ENCODE measurements around the gene EFNA5.

EFNA5 gene

DNA sequence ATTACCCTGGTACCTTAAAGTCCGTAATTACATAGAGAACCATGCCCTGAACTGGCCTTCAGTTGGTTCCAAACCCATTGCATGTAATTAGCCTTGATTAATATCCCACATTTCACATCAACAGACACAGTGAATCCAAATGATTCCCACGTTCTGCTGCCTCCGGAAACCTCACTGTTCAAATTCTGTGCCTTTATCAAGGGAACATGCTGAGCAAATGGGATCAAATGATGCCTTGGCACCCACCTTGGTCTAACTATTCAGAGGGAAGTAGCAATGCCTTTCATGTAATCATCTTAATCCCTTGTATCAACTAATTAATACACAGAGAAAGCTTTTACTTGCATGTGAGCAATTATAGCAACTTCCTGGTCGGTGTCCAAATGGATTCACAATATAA is 100.6 kb downstream of the EFNA5 start:
- DNase-seq: peak in 1 of 3 experiments; percentile 68

DNA sequence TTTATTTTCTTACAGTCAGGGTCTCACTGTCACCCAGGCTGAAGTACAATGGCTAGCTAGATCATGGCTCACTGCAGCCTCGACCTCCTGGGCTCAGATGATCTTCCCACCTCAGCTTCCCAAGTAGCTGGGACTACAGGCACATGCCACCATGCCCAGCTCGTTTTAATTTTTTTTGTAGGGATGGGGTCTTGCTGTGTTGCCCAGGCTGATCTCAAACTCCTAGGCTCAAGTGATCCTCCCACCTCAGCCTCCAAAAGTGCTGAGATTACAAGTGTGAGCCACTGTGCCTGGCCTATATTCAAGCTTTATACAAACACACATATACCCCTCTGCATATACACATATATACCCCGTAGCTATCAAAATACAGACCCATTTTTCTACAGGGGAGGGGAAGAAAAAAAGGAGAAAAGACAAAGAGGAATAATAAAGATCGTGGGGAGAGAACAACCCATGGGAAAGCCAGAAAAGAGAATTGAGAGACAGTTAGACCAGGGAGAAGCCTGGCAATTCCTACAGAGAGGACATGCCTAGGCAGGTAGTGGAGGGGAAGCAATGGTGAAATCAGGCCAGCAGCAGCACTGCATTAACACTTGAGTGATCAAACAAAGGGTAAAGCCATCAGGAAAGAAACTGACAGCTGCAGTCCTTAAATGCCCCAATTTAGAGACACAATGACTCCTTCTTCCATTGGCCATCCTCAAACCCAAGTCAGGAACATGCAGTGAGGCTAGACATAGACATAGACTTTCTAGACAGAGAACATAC is 102.7 kb downstream of the EFNA5 start:
- peak in 2 of 3 experiments; percentile 14 to 26 for DNase-seq

DNA sequence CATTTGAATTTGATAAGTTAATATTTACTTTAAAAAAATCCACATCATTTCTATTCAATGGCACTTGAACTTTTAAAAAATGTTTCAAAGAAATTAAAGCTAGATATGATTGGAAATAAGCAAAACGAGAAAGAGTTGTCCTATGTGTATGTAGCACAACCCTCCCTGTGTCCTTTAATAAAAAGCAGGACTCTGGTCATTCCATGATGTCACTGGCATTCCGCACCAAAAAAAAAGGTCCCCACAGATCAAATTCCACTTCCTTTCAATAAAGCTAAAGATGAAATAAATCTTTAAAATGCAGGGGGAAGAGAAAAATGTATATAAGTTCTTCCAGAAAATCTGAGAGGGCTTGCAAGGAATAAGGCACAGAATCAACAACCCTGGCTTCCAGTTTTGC is 103.8 kb downstream of the EFNA5 start:
- DNase-seq: no peak

DNA sequence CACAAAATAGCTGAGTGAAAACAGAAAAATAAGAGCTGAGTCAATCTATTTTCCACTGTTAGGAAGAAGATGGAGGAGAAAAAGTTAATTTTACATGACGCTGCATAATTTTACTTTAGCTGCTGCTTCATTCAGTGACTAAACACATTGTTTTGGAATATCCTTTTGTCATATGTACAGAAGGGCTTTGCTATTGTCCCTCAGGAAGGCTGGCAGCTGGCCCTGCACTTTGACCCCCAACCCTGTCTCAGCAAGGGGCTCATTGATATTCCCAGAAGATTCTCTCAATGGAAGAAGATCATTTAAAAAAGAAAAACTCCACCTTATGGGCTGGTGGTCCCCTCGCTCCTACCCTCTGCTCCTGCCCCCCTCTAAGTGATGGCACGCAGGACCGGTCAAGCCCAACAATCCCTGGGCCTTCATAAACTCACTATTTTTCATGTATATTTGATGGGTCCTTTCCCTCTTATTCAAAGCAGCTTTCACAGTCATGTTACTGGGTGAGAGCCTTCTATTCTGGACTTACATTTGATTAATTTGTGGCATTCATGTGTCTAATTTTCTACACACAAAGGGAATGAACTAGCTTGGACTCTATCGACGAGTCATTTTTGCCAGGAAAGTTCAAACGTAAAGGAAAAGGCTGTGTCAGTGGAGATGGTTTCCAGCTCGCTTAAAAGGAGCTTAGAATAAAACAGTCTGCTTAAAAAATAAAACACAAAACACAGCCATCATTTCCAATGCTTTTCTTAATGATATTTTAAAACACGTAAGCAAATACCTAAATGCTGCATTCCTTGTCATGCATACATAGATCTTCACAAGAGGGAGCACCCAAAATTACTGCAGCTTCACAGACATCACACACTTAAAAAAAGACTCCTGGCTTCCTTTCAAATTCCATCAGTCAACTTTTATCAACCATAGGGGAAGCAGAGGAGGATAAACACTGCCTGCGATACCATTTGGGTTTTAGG is 104.7 kb downstream of the EFNA5 start:
- DNase-seq: no peak

DNA sequence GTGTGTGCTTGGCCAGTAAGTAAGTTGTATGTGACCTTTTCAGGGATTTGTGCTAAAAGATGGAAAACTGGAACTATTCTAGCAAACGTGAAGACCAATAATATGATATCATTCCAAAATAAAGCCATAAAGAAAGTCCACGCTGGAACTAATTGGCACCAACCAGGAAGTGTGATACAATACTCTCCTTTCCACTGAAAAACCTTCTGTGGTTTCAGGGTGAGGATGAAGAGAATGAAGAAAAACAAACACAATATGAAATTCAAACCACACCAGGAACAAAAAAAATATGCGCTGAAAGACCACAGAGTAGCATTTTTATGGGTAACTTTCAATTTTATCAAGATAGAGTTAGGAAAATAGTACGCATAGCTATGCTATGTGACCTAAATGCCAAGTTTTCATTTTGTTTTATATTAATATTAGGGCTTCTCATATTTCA is 105.8 kb downstream of the EFNA5 start:
- no peak for DNase-seq

DNA sequence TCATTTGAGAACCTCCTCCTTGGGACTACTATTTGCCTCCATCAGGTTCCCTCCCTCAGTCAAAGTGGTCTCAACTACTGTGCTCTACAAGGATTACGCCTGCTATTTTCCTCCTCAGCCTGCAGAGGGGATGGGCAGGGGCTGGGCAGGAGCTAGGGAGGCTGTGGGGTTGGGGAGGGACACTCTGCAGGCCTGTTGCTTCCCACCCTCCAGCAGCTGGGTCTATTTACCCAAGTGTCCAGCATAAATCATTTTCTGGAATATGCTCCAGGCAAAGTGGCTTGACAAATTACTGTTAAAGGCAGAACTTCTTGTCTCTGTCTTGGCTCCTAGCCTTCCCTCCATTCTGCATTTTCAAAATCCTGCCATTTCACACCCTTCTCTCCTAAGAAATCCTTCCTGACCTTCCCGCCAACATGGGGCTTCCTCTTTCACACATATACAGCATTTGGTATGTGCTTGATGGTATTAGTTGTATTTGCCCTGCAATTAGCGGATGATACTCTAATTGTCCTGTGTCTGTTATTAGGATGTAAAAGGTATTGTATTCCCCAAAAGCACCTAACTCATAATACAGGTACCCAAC is 106.7 kb downstream of the EFNA5 start:
- DNase-seq: peak in 2 of 3 experiments; percentile 32 to 39

DNA sequence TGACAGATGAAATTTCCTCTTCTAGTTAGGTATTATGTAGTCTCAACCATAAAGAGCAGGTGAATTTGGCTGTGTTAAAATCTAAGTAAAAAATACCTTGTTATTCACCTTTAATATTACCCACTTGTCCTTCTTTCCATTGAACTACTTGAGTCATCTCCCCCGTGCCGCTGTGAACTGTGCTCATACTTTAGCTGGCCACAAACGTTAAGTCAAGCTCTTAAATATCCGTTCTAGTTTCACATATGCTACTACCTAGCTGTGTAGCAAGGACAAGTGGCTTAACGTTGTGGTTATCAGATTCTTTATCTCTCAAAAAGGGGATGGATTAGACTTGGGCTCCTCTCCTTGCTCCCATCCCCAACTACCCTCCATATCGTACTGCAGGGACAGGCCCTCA is 110.4 kb downstream of the EFNA5 start:
- peak in 1 of 3 experiments; percentile 12 for DNase-seq

DNA sequence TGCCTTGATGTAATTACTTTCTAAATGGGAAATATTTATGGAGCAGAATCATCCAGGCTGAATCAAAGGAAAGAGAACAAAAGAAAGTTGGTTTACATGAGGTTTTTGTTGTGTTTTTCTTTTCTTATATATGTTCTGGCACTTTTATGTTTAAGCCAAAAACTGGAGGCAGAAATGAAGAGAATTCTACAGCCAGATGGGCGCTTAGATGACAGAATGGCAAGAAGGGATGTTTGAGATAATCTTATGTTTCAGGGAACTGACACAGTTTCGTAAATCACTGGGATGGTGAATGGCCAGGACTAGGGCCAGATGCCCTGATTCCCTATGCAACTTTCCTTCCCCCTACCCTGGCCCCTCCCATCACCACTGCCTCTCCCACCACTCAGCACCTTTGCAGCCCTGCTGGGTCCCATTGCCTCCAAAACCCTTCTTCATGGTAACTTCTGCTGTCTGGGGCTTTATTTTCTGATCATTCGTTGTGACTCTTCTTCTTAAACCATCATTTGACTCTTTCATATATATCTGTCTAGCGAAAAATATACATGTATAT is 111.8 kb downstream of the EFNA5 start:
- no peak for DNase-seq

DNA sequence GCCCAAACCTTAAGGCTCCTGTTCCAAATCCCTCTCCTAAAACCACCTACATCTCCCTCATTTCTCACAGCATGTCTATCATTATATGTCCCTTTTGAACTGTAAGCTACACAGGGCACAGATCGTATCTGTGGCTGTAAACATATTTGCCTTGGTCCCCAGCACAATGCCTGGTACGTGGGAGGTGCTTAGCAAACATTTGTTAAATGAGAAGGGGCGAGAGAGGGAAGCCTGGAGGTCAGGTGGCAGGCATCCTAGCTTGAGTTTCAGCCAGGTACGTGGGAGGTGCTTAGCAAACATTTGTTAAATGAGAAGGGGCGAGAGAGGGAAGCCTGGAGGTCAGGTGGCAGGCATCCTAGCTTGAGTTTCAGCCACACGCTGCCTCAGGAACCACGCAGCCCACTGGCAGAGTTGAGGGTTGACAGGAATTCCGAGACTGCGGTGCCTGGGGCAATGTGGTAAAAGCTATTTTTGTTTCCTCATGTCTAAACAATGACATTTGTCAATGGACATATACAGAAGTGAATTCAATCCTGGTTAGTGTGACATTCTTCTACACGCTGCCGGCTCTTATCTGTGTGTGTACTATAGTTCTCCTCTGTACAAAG is 113.6 kb downstream of the EFNA5 start:
- DNase-seq: peak in 1 of 3 experiments; percentile 3

DNA sequence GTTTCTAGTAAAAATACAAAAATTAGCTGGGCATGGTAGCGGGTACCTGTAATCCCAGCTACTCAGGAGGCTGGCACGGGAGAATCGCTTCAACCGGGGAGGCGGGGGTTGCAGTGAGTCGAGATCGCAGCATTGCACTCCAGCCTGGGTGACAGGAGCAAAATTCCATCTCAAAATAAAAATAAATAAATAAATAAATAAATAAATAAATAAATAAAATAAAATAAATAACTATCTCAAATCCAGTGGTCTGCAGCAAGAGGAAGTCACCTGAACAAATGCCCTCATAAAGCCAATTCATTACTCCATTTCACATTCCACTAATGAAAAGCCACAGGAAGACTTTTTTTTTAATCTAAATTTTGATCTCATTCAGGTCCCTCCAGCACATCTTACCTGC is 114.2 kb downstream of the EFNA5 start:
- no peak for DNase-seq

DNA sequence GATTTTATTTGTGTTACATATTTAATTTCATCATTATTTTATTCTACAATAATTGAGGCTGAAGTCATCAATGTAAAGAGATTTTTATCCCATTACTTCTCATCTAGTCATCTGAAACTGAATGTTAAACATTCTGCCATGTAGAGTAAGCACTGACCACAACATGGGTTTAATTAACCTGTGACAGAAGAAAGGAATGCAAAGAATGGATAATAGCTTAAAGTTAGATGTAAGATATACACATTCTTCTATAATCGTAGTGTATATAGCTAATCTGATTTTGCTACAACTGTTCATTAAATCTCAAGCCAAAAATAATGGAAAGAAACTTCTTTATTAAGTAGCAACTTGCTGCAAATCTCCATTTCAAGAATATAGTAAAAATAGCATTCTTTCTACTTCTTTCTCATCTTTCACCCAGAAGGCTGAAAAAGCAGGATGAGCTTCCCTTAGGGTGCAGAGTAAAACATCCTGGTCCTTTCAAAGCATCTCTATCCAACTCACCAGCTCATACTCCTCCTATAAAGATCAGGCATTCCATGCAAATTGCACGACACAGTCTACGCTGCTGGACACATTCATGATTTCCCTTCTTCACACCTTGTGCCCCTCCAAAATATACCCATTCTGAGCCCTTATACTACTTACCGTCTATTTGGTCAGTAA is 115.2 kb downstream of the EFNA5 start:
- DNase-seq: no peak

DNA sequence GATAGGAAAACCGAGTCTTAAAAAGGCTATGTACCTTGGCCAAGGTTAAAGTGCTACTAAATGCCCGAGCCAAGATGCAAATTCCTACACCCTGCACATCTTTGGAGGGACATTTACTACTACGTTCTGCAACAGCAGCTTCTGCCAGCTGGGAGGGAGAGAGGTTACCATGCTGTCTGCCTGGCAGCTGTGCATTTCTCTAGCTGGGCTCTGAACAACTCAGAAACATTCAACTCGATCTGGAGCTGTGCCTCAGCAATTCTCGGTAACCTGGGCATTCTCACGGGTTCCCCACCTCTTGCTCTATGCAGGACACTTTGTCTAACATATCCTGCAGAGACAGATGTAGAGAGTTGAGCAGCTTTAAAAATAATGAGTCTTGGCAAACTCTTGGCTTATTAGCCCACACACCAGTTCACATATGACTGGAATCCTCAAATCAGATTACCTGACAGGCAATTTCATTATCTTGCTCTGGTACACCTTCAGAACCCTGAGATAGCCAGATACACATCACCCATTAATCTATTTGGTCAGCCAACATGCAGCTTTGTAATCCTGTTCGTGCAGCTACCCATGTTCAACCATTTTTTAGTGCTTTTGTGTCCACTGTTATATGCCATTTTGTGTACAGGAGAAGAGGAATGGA is 115.8 kb downstream of the EFNA5 start:
- DNase-seq: no peak

DNA sequence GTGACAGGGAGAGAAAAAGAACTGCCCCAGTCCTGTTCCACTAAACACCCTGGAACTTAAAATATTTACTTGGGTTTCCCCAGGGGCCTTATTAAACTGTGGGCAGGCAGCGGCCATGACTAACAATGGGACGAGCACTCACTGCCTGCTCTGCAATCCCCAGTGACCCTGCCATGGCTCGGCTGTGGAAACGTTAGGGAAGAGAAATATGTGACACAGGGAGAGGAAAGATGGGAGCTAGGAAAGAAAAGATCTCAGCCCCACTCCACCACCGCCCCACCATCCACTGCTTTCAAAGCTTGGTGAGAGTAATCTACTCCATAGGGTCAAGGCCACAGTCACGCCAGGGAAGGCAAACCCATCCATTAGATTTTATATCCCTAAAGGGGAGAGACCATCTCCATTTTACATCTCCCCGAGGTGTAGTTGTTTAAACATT is 117.6 kb downstream of the EFNA5 start:
- peak in 1 of 3 experiments; percentile 69 for DNase-seq

DNA sequence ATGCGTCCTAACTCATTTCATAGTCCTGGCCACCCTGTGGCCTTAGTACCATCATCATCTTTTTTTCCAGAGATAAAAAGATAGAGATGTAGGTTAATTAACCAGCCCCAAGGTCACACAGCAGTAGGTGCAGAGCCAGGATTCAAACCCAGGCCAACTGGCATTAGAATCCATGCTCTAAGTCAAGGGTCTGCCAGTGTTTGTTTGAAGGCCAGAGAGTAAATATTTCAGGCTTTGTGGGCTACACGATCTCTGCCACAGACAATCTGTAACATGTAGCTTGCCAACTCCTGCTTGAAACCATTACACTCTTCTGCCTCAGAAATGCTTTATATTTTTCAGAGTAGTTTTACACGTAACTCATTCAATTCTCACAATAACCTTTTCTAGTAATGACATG is 119.6 kb downstream of the EFNA5 start:
- no peak for DNase-seq

DNA sequence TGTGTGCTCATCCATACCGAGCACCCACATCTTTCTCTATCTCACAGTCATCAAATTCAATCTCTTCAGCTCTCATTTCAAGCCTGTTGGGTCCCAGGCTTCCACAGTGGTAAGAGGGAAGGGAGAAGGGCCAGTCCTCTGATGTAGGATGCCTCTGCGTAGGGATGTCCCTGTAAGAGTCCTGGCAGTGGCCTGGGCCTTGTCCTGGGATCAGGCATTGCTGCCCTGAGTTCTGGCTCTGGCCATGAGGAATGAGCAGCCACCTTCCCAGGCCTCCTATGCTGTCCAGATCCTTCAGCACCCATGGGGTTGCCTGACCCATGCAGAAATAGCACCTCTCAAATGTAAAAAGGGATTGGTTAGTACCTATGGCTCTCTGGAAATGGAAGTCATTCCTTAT is 121.2 kb downstream of the EFNA5 start:
- no peak for DNase-seq

DNA sequence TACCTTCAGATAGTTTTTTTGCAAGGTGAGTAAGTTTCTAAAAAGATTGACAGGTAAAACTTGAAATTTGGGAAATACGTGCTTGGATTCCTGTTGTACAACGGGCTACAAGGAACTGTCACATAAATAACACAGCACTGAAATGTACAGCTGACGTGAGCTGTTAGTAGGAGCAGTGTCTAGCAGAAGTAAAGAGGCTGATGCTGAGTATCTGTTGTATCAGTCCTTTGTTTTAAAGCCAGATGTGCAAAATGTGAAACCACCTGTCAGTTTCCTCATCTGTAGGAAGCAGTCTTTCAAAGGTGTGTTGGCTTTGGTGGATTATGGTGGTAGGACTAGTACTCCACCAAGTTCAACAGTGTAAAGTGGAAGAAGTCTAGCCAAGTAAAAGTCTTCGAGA is 122.3 kb downstream of the EFNA5 start:
- DNase-seq: no peak

DNA sequence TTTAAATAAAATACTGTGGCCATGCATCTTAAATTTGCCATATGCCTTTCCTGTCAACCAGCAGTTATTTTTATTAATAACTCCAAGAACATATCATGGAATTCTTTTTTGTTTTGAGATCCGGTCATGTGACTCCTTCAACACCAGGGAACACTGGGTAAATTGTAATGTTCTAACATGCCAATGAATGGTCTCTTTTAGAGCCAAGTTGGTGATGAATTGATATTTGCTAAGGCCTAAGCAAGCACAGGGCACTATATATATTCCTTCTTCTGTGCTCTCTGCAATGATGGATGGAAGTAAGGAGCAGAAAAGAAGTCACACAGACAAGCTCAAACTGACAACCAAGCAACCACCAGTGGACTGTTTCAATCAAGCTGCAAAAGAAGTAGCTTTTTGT is 124.0 kb downstream of the EFNA5 start:
- no peak for DNase-seq

DNA sequence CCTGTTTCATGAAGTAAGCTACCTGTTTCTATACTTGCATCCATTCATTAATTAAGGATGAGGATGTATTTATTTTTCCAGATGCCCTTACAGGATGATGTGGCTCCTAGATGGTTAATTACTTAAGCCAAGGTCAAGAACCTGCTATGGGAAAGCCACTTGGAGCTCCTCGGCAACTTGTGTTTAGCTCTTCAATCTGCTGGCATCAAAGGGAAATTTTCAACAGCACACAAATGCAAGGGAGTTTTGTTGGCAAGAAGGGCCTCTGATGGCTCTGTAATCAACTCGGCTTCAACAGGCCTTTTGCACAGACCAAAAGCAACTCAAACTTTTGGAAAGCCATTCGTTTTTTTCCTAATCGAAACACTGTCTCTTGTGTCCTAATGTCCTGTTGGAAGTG is 125.3 kb downstream of the EFNA5 start:
- DNase-seq: no peak

DNA sequence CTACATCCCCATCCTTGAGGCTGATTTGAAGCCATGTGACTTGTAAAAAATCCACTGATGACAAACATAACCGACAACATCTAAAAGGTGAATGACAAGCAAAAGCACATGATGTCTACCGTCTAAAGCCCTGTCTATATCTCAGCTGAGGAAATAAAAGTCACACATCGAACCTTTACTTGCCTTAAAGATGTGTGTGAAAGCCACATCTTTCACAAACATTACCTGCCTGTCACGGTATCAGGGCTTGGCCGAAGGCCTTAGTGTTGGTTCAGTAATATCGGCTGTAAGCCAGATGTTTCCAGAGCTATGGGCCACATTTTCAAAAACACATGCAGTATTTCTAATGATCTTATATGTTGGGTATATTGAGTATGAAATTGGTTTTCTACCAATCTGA is 125.8 kb downstream of the EFNA5 start:
- DNase-seq: no peak

DNA sequence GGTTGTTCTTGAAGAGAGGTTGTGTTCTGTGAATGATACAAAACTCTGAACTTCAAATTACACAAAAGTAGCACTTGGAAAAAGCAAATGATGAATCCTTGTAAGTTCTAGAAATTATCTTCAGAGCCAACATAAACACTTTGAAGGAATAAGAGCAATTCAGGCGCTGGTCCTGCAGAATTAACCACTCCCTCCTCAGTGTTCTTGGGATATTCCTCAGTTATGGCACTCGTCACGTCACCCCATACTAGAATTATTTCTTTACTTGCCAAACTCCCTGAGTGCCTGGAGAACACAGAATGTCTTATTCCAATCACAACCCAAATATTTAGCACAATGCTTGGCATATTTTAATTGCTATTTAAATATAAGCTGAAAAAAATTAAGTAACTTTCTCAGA is 126.3 kb downstream of the EFNA5 start:
- no peak for DNase-seq

DNA sequence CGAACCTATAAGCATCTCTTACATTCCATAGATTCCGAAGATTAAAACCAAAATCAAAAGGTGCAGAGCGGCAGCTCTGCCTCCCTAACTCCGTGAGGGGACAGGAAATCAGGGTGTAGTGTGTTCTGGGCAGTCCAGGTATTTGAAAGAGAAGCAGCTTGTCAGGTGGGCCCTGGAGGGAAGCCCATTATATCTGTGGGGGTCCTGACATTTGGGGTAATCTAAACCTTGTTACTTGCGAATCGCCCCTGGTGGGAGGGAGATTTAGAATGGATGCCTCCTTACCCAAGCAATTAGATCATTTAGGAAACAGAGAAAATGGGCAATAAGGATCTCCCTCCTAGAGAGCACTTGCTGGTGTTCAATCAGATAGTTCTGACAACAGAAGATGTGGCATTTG is 126.9 kb downstream of the EFNA5 start:
- DNase-seq: peak in 1 of 3 experiments; percentile 44
